GM23248 (cell line): ENCODE measurements around the gene DDOST.

Experiments used
- EZH2 ChIP-seq: fragments of 200-600 bp; sonication (generic); IDR thresholded peaks from 2 replicates; pipeline ENCODE4 v1.6.1; 2018; ENCODE audit warnings: antibody characterized with exemption, mild to moderate bottlenecking; ENCODE audit not compliant: insufficient read depth, poor library complexity, severe bottlenecking
- EZH2phosphoT487 ChIP-seq: fragments of 200-600 bp; sonication (generic); IDR thresholded peaks from 2 replicates; pipeline ENCODE4 v1.6.1; 2018; ENCODE audit warnings: antibody characterized with exemption, moderate library complexity, mild to moderate bottlenecking, low read depth; ENCODE audit not compliant: insufficient read depth

GRCh38 chr1:20612221-20612746 is 48.9 kb downstream of the DDOST start:
- TF ChIP-seq EZH2 = no peak
- TF ChIP-seq EZH2phosphoT487 = no peak
